ENCODE results near the gene CFAP58.

The CFAP58 gene

GRCh38 chr10:104336821-104337467 is 16.7 kb upstream of the CFAP58 start:
- DNase-seq (ENCODE audit: low spot score), result no peak

GRCh38 chr10:104337521-104337984 is 16.1 kb upstream of the CFAP58 start:
- DNase-seq (ENCODE audit: low spot score), result no peak

GRCh38 chr10:104337985-104338735 is 15.5 kb upstream of the CFAP58 start, which contains the start of gene ITPRIP:
ITPRIP (minus strand) TSS chr10:104338465; CDS start chr10:104316051, 22,414 bp downstream.
- DNase-seq (ENCODE audit: low spot score), result peak; percentile 81

- DNase-seq (ENCODE audit: low spot score), result no peak
These were observed 14.0 kb upstream of the CFAP58 start for GRCh38 chr10:104339469-104340110.

- DNase-seq (ENCODE audit: low spot score), result no peak
These were observed 13.5 kb upstream of the CFAP58 start for GRCh38 chr10:104340111-104340526.

- DNase-seq (ENCODE audit: low spot score), result no peak
These were observed 13.0 kb upstream of the CFAP58 start for GRCh38 chr10:104340641-104341040.

- no peak for DNase-seq (ENCODE audit: low spot score)
These were observed 10.7 kb upstream of the CFAP58 start for GRCh38 chr10:104342941-104343411.

GRCh38 chr10:104344219-104344618 is 9.4 kb upstream of the CFAP58 start:
- DNase-seq (ENCODE audit: low spot score), result no peak

- no peak for DNase-seq (ENCODE audit: low spot score)
These were observed 8.1 kb upstream of the CFAP58 start for GRCh38 chr10:104345515-104345914.

GRCh38 chr10:104345941-104346340 is 7.7 kb upstream of the CFAP58 start:
- no peak for DNase-seq (ENCODE audit: low spot score)

GRCh38 chr10:104347295-104348045 is 6.2 kb upstream of the CFAP58 start:
- no peak for DNase-seq (ENCODE audit: low spot score)

GRCh38 chr10:104348601-104349000 is 5.0 kb upstream of the CFAP58 start:
- no peak for DNase-seq (ENCODE audit: low spot score)

GRCh38 chr10:104349623-104350126 is 4.0 kb upstream of the CFAP58 start:
- DNase-seq (ENCODE audit: low spot score), result no peak

GRCh38 chr10:104350127-104350635 is 3.5 kb upstream of the CFAP58 start:
- DNase-seq (ENCODE audit: low spot score), result no peak

- no peak for DNase-seq (ENCODE audit: low spot score)
These were observed 2.5 kb upstream of the CFAP58 start for GRCh38 chr10:104351061-104351702.

- no peak for DNase-seq (ENCODE audit: low spot score)
These were observed 1.7 kb upstream of the CFAP58 start for GRCh38 chr10:104351919-104352318.

GRCh38 chr10:104359811-104360210 is 6.2 kb downstream of the CFAP58 start:
- no peak for DNase-seq (ENCODE audit: low spot score)

- DNase-seq (ENCODE audit: low spot score), result no peak
These were observed 14.3 kb downstream of the CFAP58 start for GRCh38 chr10:104367904-104368303.

- DNase-seq (ENCODE audit: low spot score), result no peak
These were observed 14.7 kb downstream of the CFAP58 start for GRCh38 chr10:104368381-104368780.

- no peak for DNase-seq (ENCODE audit: low spot score)
These were observed 18.1 kb downstream of the CFAP58 start for GRCh38 chr10:104371753-104372152.

GRCh38 chr10:104374591-104374990 is 21.0 kb downstream of the CFAP58 start:
- no peak for DNase-seq (ENCODE audit: low spot score)
